GM23248 (cell line): ENCODE data around the gene RABL6.

Source experiments
- EZH2 ChIP-seq: fragments of 200-600 bp; sonication (generic); IDR thresholded peaks from 2 replicates; pipeline ENCODE4 v1.6.1; 2018; ENCODE audit warnings: antibody characterized with exemption, mild to moderate bottlenecking; ENCODE audit not compliant: insufficient read depth, poor library complexity, severe bottlenecking
- EZH2phosphoT487 ChIP-seq: fragments of 200-600 bp; sonication (generic); IDR thresholded peaks from 2 replicates; pipeline ENCODE4 v1.6.1; 2018; ENCODE audit warnings: antibody characterized with exemption, moderate library complexity, mild to moderate bottlenecking, low read depth; ENCODE audit not compliant: insufficient read depth

DNA sequence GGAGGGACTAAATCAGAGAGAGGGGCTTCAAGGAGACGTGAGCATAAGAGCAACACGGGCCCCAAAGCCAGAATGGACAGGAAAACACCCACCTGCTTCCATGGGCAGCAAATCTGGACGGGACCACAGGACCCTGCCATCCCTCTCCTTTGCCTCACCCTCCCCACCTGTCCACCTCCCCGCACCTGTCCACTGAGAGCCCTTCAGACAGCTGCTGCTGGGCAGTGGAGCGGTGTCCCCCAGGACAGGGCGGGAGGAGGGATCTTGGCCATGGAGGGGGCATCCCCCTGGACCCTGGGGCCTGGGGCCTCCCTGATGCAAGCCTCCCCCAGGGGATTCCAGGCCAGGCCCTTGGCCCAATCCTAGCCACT is 9.1 kb upstream of the RABL6 start:
- peak; percentile 2 for TF ChIP-seq EZH2
- no peak for TF ChIP-seq EZH2phosphoT487
